Measurements from ENCODE around the gene XPO6.

XPO6 gene

DNA sequence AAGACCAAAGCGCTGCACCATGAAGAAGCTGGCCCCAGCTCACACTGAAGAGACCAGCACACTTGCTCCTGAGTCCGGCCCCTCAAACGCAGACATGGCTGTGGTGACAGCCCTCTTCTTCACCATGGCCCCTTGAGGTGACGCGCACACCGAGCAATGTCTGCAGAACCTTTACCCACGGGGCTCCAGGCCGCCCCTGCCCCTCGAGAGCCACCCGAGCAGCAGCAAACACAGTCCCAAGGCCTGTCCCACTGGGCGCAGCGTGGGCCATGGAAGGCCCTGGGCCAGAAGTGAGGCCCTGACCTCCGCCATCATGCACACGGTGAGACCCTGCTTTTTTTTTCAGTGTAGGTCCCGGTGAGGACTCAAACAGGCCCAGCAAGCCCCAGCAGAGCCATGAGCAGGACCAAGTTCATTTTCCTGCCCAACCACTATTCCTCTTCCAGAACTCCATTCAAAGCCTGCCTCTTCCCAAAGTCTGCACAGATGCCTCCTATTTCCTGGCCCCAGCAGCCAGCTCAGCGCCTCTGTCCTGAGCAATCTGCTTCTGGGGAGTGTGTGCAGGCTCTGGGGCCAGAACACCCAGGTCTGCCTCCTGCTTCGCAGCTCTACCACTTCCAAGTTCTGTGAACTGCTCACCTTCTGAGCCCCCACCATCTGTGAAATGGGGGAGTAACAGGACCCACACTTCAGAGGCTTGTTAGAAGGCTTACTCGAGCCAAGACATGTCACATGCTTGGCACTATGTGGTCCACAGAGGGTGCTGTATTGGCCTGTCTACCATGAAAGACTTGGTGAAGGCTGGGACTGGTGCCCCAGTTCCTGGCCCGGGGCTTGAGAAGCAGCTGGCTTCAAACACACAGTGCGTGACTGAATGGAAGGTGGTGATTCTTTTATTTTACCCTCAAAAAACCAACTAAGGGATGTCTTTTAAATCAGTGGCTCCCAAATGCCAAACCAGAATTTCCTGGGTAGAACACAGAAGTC lies 112.5 kb downstream of the XPO6 start:
- Histone ChIP-seq H3K4me1 (ENCODE audit: insufficient read depth, low read length) (no peaks in the 10 kb centered on the region), H3K36me3 (ENCODE audit: insufficient read depth, low read length) (peaks cover 27% of the 10 kb centered on the region), H3K9ac (ENCODE audit: low read depth, low read length) (no peak overlapping the region), H3K9me3 (ENCODE audit: control insufficient read depth, insufficient read depth, low read length) (no peaks in the 10 kb centered on the region)

GRCh38 chr16:28098171-28098958 lies 113.4 kb downstream of the XPO6 start:
- Histone ChIP-seq H3K36me3 (ENCODE audit: insufficient read depth, low read length) (peaks cover 21% of the 10 kb centered on the region), H3K9ac (ENCODE audit: low read depth, low read length) (no peak overlapping the region), H3K4me1 (ENCODE audit: insufficient read depth, low read length) (peaks cover 8% of the 10 kb centered on the region), H3K9me3 (ENCODE audit: control insufficient read depth, insufficient read depth, low read length) (no peaks in the 10 kb centered on the region)

DNA sequence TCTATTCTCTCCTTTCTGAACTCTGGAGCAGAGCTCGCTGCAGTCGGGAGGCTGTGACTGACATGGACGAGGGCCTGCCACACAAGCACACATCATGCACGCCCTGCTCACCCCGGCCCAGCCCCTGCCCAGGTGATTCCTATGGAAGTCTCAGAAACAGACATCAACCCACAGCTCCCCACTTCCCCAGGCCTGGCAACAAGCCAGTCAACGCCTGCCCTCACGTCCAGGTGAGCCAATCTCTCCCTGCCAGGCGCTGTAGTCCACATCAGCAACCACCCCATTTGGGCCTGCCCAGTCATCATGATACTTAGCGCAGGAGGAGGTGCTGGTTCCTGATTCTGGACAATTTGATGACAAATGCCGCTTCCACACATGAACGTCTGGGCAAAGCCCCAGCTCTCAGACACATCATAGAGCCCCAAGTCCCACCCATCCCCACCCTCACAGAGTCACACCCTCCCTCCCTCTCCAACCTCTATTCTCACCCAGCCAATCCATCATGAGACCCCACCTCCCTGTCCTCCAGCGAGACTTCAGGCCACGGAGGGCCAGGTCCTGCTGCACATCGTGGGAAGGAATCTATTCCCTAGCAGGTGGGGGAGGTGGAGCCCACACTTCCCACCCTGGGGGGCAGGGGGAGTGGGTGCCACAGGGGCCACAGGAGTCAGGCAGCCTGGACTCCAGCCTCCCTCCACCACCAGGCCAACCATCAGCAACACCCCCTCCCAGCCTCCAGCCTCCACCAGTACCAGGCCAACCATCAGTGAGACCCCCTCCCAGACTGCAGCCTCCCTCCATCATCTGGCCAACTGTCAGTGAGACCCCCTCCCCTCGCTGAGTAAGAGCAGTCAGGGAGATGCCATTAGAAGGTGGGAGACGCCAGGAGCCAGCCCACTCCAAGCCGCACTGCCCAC lies 114.5 kb downstream of the XPO6 start:
- H3K9me3 ChIP-seq (ENCODE audit: control insufficient read depth, insufficient read depth, low read length), result no peaks in the 10 kb centered on the region
- H3K36me3 ChIP-seq (ENCODE audit: insufficient read depth, low read length), result peaks cover 15% of the 10 kb centered on the region
- peaks cover 9% of the 10 kb centered on the region for H3K4me1 ChIP-seq (ENCODE audit: insufficient read depth, low read length)
- no peak overlapping the region for H3K9ac ChIP-seq (ENCODE audit: low read depth, low read length)

DNA sequence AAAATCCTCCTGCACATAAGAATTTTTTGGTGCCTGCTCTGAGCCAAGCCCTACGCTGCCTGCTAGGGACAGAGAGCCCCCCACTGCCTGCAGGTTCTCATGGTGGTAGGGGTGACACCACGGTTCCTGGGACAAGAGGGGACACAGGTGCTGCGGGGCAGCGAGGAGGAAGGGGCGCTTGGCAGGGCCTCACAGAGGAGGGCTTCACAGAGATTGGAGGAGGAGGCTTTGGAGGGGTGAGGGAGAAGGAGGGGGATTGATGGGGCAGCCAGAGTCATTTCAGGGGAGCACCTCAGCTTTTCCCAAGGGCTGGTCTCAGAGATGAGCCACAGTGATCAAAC lies 118.4 kb downstream of the XPO6 start:
- Histone ChIP-seq H3K9ac (ENCODE audit: low read depth, low read length) (0 out of 2 replicates have a peak overlapping the region, but pooled peaks have one; percentile 5), H3K36me3 (ENCODE audit: insufficient read depth, low read length) (0 out of 2 replicates have a peak, but pooled peaks cover 4% of the 10 kb centered on the region), H3K4me1 (ENCODE audit: insufficient read depth, low read length) (peaks cover 23% of the 10 kb centered on the region), H3K9me3 (ENCODE audit: control insufficient read depth, insufficient read depth, low read length) (no peaks in the 10 kb centered on the region)

GRCh38 chr16:28092721-28093384 lies 118.9 kb downstream of the XPO6 start:
- Histone ChIP-seq H3K9me3 (ENCODE audit: control insufficient read depth, insufficient read depth, low read length) (no peaks in the 10 kb centered on the region), H3K4me1 (ENCODE audit: insufficient read depth, low read length) (peaks cover 23% of the 10 kb centered on the region), H3K9ac (ENCODE audit: low read depth, low read length) (peak overlapping the region; percentile 5; the same call in 1 of the 2 replicates), H3K36me3 (ENCODE audit: insufficient read depth, low read length) (0 out of 2 replicates have a peak, but pooled peaks cover under 1% of the 10 kb centered on the region)

DNA sequence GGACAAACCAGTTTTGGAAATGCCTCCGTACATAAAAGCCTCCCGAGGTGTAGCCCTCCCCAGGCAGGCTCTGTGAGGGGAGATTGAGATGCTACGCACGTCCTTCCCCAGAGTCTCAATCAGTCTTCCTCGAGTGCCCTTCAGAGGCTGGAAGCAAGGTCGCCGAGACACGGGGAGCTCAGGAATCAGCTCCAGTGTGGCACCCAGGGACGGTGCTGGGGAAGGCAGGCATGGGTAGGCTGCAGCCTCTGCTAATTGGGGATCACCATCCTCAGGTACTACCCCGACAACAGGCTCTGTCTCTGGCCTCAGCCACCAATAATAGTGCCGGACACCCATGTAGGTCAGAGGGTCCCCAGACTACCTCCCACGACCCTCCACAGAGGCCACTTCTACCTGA lies 120.1 kb downstream of the XPO6 start:
- Histone ChIP-seq H3K9me3 (ENCODE audit: control insufficient read depth, insufficient read depth, low read length) (no peaks in the 10 kb centered on the region), H3K36me3 (ENCODE audit: insufficient read depth, low read length) (no peaks in the 10 kb centered on the region), H3K4me1 (ENCODE audit: insufficient read depth, low read length) (peaks cover 23% of the 10 kb centered on the region), H3K9ac (ENCODE audit: low read depth, low read length) (no peak overlapping the region; the same call in 1 of the 2 replicates)

- Histone ChIP-seq H3K36me3 (ENCODE audit: insufficient read depth, low read length) (no peaks in the 10 kb centered on the region), H3K9ac (ENCODE audit: low read depth, low read length) (no peak overlapping the region; the same call in 1 of the 2 replicates), H3K4me1 (ENCODE audit: insufficient read depth, low read length) (peaks cover 23% of the 10 kb centered on the region), H3K9me3 (ENCODE audit: control insufficient read depth, insufficient read depth, low read length) (no peaks in the 10 kb centered on the region)
Measured at GRCh38 chr16:28090646-28091377, 121.0 kb downstream of the XPO6 start.

DNA sequence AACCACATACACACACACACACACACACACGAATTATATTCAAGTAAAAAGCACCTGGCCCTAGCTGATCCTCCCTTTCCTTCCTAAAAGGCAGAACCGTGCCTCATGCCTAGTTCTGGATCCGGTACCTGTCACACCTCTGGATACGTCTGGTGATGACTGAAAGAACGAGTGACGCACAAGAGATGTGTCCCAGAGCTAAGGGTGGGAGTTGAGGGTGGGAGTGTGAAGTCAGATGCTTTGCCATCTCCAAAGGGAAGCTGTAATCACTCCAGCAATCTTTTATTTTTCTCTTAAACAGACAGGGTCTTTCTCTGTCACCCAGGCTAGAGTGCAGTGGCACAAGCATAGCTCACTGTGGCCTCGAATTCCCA lies 121.8 kb downstream of the XPO6 start:
- Histone ChIP-seq H3K9me3 (ENCODE audit: control insufficient read depth, insufficient read depth, low read length) (no peaks in the 10 kb centered on the region), H3K36me3 (ENCODE audit: insufficient read depth, low read length) (no peaks in the 10 kb centered on the region), H3K4me1 (ENCODE audit: insufficient read depth, low read length) (peaks cover 23% of the 10 kb centered on the region), H3K9ac (ENCODE audit: low read depth, low read length) (no peak overlapping the region)

DNA sequence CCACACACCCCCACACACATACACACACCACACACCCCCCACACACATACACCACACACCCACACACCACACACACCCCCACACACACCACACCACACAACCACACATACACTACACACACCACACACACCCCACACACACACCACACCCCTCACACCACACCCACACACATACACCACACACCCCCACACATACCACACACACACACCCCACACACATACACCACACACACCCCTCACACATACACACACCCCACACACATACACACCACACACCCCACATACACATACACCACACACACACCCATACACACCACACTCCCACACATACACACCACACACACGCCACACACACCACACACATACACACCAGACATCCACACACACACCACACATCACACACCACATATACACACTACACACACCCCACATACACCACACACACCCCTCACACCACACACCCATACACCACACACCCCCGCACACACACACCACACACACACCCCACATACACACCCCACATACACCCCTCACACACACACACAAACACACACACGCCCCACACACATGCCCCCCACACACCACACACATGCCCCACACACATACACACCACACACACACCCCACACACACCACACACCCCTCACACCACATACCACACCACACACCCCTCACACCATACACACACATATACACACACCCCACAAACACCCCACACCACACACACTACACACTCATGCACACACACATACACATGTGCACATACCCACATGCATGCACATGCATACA lies 122.4 kb downstream of the XPO6 start:
- no peaks in the 10 kb centered on the region for H3K9me3 ChIP-seq (ENCODE audit: control insufficient read depth, insufficient read depth, low read length)

GRCh38 chr16:28087675-28088300 lies 124.0 kb downstream of the XPO6 start:
- H3K4me1 ChIP-seq (ENCODE audit: insufficient read depth, low read length), result peaks cover 15% of the 10 kb centered on the region
- H3K9me3 ChIP-seq (ENCODE audit: control insufficient read depth, insufficient read depth, low read length), result no peaks in the 10 kb centered on the region
- no peaks in the 10 kb centered on the region for H3K36me3 ChIP-seq (ENCODE audit: insufficient read depth, low read length)
- no peak overlapping the region for H3K9ac ChIP-seq (ENCODE audit: low read depth, low read length)

More for the DNA sequence above, 122.4 kb downstream of the XPO6 start:
- Histone ChIP-seq H3K36me3 (ENCODE audit: insufficient read depth, low read length) (no peaks in the 10 kb centered on the region), H3K9ac (ENCODE audit: low read depth, low read length) (no peak overlapping the region), H3K4me1 (ENCODE audit: insufficient read depth, low read length) (peaks cover 23% of the 10 kb centered on the region)

DNA sequence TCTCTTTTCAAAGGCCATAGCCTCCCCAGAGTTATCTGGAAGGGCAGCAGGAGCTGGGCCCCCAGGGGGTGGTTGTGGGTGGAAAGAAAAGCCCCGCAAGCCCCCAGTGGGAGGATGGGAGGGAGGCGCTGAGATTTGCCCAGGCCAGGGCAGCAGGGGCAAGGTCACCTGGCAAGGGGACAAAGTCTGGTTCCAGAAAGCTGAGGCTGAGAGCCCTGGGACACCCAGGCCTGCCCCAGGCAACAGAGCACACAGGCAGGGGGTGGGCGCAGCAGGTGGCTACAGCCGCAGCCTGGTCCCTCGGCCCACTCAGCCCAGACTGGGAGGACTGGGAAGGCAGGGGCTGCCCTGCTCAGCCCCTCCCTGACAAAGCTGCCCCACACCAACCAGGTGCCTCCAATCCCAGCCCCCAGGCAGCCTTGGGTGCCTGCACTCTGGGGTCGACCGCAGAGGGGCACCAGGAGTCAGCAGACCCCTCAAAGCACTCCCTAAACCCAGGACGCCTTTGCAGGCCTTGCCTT lies 124.6 kb downstream of the XPO6 start:
- no peaks in the 10 kb centered on the region for H3K9me3 ChIP-seq (ENCODE audit: control insufficient read depth, insufficient read depth, low read length)
- peaks cover 15% of the 10 kb centered on the region for H3K4me1 ChIP-seq (ENCODE audit: insufficient read depth, low read length)
- no peak overlapping the region for H3K9ac ChIP-seq (ENCODE audit: low read depth, low read length)
- no peaks in the 10 kb centered on the region for H3K36me3 ChIP-seq (ENCODE audit: insufficient read depth, low read length)

Data from ES-I3 (cell line).